Natural killer cell (primary cell): ENCODE data around the gene PARD6B. TPM values are rescaled to one million over a fixed set of nuclear protein-coding genes. Genes with fewer than 3 reads are reported as not detected.

Source experiments
- ATAC-seq, 3 donors: fragments of 150-1000 bp in 2 of 3; fragments of 200-7000 bp in 1 of 3; cut with Tn5 transposase; 1 replicate in 1 of 3; 2 replicates in 2 of 3; pipeline ENCODE4 v1.10.0; 2021; ENCODE audit warnings: mild to moderate bottlenecking in 2 of 3, moderate library complexity in 2 of 3
- DNase-seq, 2 donors: peaks; one replicate each; pipeline versions ENCODE4 v3.0.0 to v3.0.0-alpha.2; 2013 to 2021; ENCODE audit warnings: mixed read lengths in 1 of 2
- H3K27ac ChIP-seq: one replicate; pipeline ENCODE4 v1.5.1; 2013; ENCODE audit warnings: mild to moderate bottlenecking, low read length
- H3K27me3 ChIP-seq: one replicate; pipeline ENCODE4 v1.6.1; 2013; ENCODE audit warnings: low read length; ENCODE audit not compliant: control insufficient read depth, insufficient read depth
- H3K36me3 ChIP-seq: one replicate; pipeline ENCODE4 v1.6.1; 2013; ENCODE audit warnings: low read length; ENCODE audit not compliant: control insufficient read depth, insufficient read depth
- H3K4me1 ChIP-seq: one replicate; pipeline ENCODE4 v1.6.1; 2013; ENCODE audit warnings: low read length; ENCODE audit not compliant: control insufficient read depth, insufficient read depth
- H3K4me3 ChIP-seq: one replicate; pipeline ENCODE4 v1.5.1; 2013; ENCODE audit warnings: low read length
- H3K9me3 ChIP-seq: one replicate; pipeline ENCODE4 v1.6.1; 2013; ENCODE audit warnings: low read length; ENCODE audit not compliant: control insufficient read depth, insufficient read depth
- H3K27ac Mint-ChIP-seq, 2 donors: one replicate each; pipeline ENCODE4 v1.8.0; 2022; ENCODE audit warnings: mild to moderate bottlenecking in 2 of 2, mixed read lengths in 2 of 2, moderate library complexity in 1 of 2
- H3K27me3 Mint-ChIP-seq, 2 donors: one replicate each; pipeline ENCODE4 v1.8.0; 2022; ENCODE audit warnings: low read depth in 2 of 2, mixed read lengths in 2 of 2
- H3K36me3 Mint-ChIP-seq: one replicate; pipeline ENCODE4 v1.8.0; 2022; ENCODE audit warnings: mixed read lengths
- H3K4me1 Mint-ChIP-seq, 2 donors: one replicate each; pipeline ENCODE4 v1.8.0; 2022; ENCODE audit warnings: mixed read lengths in 2 of 2
- H3K4me3 Mint-ChIP-seq: one replicate; pipeline ENCODE4 v1.8.0; 2022; ENCODE audit warnings: mild to moderate bottlenecking, moderate library complexity, mixed read lengths
- H3K9me3 Mint-ChIP-seq, 2 donors: one replicate each; pipeline ENCODE4 v1.8.0; 2022; ENCODE audit warnings: mixed read lengths in 2 of 2
- CTCF ChIP-seq: fragments of 200-600 bp; IDR thresholded peaks from one replicate; pipeline ENCODE4 v1.8.0; 2022; ENCODE audit warnings: antibody characterized with exemption
- WGBS: methylation state at CpG from one replicate; pipeline ENCODE4 v1.1.7; 2013; ENCODE audit warnings: missing lambda C conversion rate; ENCODE audit not compliant: insufficient coverage; 5-methylcytosine and 5-hydroxymethylcytosine counted together
- intact Hi-C: fragments of 100-400 bp; cut with micrococcal nuclease; formaldehyde crosslinking; loops from one replicate; pipeline ENCODE4 v1.14.2; 2022
- total RNA-seq, 4 donors: library from RNA; stranded (reverse); fragments of 120-200 nt in 1 of 4; gene quantifications; one replicate each; pipeline versions ENCODE4 v1.2.3 to v1.2.4, GENCODE V29; 2013 to 2022

The PARD6B gene
- total RNA-seq, 3 donors from 2014 or later (not counting 1 experiment from before 2014, with no cell fraction given) = 1.5 to 5.0 (median 4.1) TPM

- 59% methylated on average over 4 of the region's 4 CpGs for WGBS
- Histone ChIP-seq H3K4me1 (no peaks in the 10 kb centered on the region), H3K9me3 (no peaks in the 10 kb centered on the region), H3K4me3 (no peak overlapping the region), H3K36me3 (no peaks in the 10 kb centered on the region), H3K27ac (no peak overlapping the region), H3K27me3 (no peaks in the 10 kb centered on the region)
- intact Hi-C loops = no loop called here
- TF ChIP-seq CTCF = no peak
- Mint-ChIP-seq H3K4me1 (no peaks in the 10 kb centered on the region), H3K36me3 (no peaks in the 10 kb centered on the region), H3K27ac (no peak overlapping the region), H3K27me3 (peaks cover 5 to 8% of the 10 kb centered on the region in 2 donors), H3K9me3 (no peaks in the 10 kb centered on the region), H3K4me3 (no peak overlapping the region)
- ATAC-seq = no peak
- DNase-seq = no peak
These were observed 53.1 kb downstream of the PARD6B start for GRCh38 chr20:50784464-50784863.

- no peak overlapping the region for H3K27ac ChIP-seq
- Mint-ChIP-seq H3K36me3 (no peaks in the 10 kb centered on the region), H3K4me3 (no peak overlapping the region), H3K4me1 (peaks cover 0 to 4% of the 10 kb centered on the region in 2 donors), H3K9me3 (no peaks in the 10 kb centered on the region), H3K27me3 (peaks cover 5 to 8% of the 10 kb centered on the region in 2 donors), H3K27ac (no peak overlapping the region)
- H3K4me3 ChIP-seq = no peak overlapping the region
- H3K36me3 ChIP-seq = no peaks in the 10 kb centered on the region
- no peaks in the 10 kb centered on the region for H3K27me3 ChIP-seq
- peaks cover 12% of the 10 kb centered on the region for H3K4me1 ChIP-seq
- TF ChIP-seq CTCF = no peak
- intact Hi-C loops = no loop called here
- no peak for ATAC-seq
- WGBS = 93% methylated on average over 9 of the region's 9 CpGs
- DNase-seq = no peak
- no peaks in the 10 kb centered on the region for H3K9me3 ChIP-seq
These were observed 55.3 kb downstream of the PARD6B start for GRCh38 chr20:50786703-50787102.

GRCh38 chr20:50787181-50787580 lies 55.8 kb downstream of the PARD6B start:
- ATAC-seq (no peak), DNase-seq (no peak)
- Mint-ChIP-seq H3K27ac (no peak overlapping the region), H3K36me3 (no peaks in the 10 kb centered on the region), H3K4me3 (no peak overlapping the region), H3K27me3 (peaks cover 5 to 8% of the 10 kb centered on the region in 2 donors), H3K9me3 (no peaks in the 10 kb centered on the region), H3K4me1 (peaks cover 0 to 4% of the 10 kb centered on the region in 2 donors)
- Histone ChIP-seq H3K4me3 (no peak overlapping the region), H3K36me3 (no peaks in the 10 kb centered on the region), H3K4me1 (peaks cover 12% of the 10 kb centered on the region), H3K27me3 (no peaks in the 10 kb centered on the region), H3K9me3 (no peaks in the 10 kb centered on the region), H3K27ac (no peak overlapping the region)
- TF ChIP-seq CTCF = no peak
- intact Hi-C loops = no loop called here
- 92% methylated on average over 2 of the region's 2 CpGs for WGBS
